GM10266 (cell line): ENCODE data around the gene GPS2.
A peak's percentile ranks its signal among the peaks of the same experiment; 100 is the strongest.

Experiments
- DNase-seq: peaks from one replicate; pipeline ENCODE4 v3.0.0; 2012; ENCODE audit errors: extremely low spot score
- TF ChIP-seq, protein P1 (sequence below): IDR thresholded peaks from 2 replicates; pipeline ENCODE4 v1.5.1; 2012; ENCODE audit warnings: mild to moderate bottlenecking, low read depth; ENCODE audit not compliant: control insufficient read depth, insufficient read depth; ENCODE audit errors: missing control alignments

Gene GPS2

DNA sequence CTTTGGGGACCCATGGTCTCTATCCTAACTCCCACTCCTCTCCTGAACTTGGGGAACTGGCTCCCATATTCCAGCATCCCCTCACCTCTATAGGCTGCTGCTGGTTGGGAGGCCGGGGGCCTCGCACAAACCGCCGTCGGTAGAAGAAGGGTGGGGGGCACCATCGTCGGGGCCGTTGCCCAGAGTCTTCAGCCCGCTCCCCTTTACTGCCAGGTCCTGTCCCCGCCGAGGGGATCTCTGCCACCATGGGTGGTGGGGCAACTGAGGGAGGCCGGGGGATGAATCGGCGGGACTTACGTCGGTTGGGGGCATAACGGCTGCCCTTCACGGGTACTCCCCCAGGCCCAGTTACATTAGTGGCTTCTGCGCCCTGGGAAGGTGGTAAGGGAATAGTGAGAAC is 25.0 kb downstream of the GPS2 start:
- DNase-seq, result no peak
- TF ChIP-seq, protein P1, sequence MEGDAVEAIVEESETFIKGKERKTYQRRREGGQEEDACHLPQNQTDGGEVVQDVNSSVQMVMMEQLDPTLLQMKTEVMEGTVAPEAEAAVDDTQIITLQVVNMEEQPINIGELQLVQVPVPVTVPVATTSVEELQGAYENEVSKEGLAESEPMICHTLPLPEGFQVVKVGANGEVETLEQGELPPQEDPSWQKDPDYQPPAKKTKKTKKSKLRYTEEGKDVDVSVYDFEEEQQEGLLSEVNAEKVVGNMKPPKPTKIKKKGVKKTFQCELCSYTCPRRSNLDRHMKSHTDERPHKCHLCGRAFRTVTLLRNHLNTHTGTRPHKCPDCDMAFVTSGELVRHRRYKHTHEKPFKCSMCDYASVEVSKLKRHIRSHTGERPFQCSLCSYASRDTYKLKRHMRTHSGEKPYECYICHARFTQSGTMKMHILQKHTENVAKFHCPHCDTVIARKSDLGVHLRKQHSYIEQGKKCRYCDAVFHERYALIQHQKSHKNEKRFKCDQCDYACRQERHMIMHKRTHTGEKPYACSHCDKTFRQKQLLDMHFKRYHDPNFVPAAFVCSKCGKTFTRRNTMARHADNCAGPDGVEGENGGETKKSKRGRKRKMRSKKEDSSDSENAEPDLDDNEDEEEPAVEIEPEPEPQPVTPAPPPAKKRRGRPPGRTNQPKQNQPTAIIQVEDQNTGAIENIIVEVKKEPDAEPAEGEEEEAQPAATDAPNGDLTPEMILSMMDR, result no peak

DNA sequence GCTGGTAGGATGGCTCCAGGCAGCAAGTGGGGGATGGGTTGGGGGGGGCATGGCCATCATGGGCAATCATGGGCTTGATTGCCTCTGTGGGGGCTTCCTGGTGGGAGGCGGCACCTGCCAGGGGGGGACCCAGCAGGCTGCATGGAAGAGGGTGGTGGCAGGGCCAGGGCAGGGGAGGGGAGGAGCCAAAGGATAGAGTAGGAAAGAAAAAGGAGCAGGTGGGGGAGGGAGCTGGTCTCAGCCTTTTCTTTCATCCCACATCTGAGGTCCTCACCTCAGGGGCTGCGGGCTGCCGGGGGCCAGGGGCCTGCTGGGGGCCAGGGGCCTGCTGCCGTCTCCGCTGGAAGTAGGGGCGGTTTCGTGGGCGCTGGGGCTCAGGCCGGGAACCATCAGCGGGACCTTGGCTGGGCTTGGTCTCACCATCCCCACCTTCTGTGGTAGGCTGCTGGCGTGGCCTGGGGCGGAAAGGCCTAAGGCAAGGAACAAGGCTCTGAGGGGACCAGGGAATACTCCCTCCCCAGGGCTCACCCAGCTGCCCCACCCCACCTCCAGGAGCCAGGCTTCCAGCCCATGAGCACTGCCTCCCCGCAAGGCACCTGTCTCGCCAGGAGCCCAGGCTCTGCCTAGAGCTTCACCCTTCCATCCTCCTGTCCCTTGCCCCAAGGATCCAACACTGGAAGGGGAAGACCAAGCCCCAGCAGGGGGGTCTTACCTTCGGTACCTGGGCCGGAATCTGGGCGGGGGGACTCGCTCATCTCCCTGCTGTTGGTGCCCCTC is 25.7 kb downstream of the GPS2 start:
- TF ChIP-seq, protein P1, result no peak
- DNase-seq, result peak; percentile 14

DNA sequence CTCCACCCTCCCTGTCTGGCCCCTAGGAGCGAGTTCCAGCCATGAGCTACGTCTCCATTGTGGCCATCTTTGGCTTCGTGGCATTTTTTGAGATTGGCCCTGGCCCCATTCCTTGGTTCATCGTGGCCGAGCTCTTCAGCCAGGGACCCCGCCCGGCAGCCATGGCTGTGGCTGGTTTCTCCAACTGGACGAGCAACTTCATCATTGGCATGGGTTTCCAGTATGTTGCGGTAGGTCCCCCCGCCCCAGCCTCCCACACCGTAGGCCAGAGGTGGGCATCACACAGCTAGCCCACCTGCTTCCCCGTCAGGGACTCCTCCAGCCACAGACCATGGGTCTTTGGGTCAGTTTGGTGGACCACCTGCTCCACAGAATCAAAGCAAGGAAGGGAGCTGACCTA is 29.5 kb downstream of the GPS2 start:
- TF ChIP-seq, protein P1, result no peak
- no peak for DNase-seq

DNA sequence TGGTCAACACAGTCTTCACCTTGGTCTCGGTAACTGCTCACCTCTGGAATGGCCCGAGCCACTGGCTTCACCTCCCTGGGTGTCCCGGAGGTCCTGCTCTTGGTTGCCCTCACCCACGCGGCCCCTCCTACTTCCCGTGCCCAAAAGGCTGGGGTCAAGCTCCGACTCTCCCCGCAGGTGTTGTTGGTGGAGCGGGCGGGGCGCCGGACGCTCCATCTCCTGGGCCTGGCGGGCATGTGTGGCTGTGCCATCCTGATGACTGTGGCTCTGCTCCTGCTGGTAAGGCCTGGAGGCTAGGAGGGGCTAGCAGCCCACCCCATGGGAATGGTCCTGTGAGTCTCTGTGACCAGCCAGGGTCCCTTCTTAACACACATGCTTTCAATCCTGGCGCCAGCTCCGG is 30.2 kb downstream of the GPS2 start:
- TF ChIP-seq, protein P1, result no peak
- DNase-seq, result no peak

DNA sequence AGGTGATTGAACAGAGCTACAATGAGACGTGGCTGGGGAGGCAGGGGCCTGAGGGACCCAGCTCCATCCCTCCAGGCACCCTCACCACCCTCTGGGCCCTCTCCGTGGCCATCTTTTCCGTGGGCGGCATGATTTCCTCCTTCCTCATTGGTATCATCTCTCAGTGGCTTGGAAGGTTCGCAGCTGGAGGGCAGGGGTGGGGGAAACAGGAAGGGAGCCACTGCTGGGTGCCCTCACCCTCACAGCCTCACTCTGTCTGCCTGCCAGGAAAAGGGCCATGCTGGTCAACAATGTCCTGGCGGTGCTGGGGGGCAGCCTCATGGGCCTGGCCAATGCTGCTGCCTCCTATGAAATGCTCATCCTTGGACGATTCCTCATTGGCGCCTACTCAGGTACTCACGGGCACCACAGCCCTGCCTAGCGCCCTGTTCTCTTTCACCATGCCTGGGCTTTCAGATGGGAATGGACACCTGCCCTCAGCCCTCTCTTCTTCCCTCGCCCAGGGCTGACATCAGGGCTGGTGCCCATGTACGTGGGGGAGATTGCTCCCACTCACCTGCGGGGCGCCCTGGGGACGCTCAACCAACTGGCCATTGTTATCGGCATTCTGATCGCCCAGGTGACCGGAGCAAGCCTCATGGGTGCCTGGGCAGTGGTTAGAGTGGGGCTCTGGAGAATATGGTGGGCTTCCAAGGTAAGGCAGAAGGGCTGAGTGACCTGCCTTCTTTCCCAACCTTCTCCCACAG is 31.5 kb downstream of the GPS2 start:
- no peak for DNase-seq
- TF ChIP-seq, protein P1, result no peak

DNA sequence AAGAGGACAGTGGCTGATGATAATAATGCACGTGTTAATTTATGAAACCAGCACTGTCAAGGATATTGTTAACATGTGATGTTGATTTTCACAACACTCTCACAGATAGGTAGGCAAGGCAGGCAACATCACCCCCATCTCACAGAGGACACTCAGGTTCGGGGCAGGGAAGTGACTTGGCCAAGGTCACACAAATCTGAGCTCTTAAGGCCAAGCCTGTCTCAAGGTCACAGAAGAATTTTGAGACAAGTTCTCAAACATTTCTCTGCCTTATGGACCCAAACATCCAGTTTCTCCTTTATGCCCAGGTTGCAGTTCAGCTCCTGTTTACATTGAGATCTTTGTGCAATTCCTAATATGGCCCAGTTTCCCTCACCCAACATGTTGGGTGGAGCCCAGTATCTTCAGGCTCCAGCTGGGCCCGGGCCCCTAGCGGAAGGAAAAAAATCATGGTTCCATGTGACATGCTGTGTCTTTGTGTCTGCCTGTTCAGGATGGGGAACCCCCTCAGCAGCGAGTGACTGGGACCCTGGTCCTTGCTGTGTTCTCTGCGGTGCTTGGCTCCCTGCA is 32.3 kb downstream of the GPS2 start:
- DNase-seq, result peak; percentile 15
- TF ChIP-seq, protein P1, result no peak

DNA sequence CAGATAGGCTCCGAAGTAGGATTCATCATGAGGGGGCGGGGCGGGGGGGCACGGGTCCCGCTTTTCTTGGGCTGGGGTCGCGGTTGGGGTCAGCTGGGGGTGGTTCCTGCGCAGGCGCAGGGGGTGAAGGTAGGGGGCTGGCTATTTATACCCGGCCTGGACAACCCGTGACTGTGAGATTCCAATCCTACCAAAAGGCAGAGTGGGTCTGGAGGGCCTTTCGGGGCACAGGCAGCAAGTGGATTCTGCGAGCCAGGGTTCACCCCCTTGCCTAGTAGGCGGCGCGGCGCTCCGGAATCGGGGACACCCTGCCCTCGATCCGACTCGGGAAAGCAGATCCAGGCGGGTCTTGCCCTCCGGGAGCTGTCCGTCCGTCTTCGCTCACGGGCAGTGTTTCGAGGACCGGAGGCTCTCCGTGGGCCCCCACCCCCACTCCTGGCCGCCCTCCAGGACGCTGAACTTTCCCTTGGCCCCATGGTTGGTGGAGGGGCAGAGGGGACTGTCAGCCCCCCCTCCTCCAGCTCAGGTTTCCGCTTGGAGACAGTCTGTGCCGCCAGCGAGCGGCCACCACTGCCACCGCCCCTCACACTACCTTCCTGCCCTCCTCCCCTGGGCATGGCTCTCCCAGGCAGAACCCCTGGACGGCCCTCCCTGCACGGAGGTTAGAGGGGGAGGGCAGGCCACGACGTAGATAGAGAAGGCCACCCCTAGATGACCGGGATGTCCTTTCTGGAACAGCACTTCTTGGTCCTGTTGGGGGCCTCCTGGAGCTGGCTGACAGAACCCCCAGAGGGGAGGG is 33.0 kb downstream of the GPS2 start:
- peak; percentile 19 for DNase-seq
- TF ChIP-seq, protein P1, result no peak
